GM19240 (cell line): ENCODE measurements around the gene PDE4D.

ENCODE experiments used
- DNase-seq: peaks from one replicate; pipeline ENCODE4 v3.0.0; 2011; ENCODE audit warnings: low spot score; ENCODE audit not compliant: insufficient read length

PDE4D gene

DNA sequence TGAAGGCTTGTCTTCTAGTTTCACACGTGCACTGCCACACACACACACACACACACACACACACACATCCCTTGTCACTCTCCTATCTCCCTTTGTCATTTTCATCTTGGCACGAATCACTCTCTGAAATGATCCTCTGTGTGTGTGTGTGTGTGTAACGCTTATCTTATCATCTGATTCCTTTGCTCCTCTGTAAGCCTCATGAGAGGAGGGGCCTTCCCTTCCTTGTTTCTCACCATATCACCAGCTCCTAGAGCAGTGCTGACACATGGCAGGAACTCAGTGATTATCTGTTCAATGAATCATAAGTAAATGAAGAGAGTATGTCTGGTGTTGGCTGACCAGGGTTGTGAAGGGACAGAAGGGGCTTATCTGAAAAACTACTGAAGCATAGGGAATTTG lies 53.3 kb downstream of the PDE4D start:
- DNase-seq, result no peak

DNA sequence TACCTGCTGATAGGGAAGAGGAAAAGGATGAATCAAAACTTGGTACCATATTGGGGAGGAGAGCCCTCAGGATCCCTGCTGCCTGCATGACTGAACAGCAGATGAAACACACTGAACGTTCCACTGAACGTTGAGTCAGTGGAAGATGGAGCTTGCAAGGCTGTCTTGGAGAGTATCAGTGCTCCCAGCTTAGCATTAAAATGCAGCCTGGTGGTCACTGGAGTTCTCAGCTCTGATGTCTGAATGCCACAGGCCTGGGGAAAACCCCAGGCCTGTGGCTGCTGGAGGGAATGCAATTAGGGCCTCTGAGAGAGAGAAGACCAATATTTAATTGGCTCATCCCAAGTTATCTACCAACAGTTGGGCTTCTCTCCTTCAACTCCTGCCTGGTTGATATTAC lies 54.5 kb downstream of the PDE4D start:
- DNase-seq, result no peak

DNA sequence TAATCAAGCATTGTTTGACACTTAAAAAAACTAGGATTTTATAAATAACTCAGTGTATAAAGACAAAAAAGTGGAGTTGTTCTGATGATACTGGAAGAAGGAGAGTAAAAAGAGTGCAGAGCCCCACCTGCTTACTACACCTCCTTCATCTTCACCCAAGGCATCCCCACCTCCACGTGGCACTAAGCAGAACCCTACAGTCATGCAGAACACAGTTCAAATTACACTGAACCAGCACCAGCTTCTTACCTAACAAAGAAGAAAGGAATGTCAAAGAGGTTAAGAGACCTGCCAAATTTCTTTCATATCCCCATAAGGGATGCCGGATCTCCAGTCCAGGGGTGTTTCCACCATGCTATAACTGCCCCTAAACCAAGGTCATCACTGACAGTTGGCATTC lies 55.5 kb downstream of the PDE4D start:
- no peak for DNase-seq

DNA sequence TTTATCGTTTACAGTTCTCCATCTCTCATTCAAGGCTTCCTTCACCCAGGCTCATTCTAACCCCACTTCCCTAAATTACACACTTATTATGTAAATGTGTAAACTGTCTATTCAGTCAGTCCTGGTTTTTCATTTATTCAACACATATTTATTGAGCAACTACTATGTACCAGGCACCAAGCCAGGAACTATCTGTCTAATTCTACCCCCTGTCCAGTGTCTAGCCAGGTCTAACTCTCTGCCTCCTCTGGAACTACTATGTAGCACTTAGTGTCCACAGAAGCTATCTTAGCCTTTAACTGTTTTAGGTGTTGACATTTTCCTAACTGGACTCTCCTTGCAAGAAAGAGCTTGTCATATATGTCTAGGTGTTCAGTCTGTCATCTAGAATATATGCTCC lies 56.5 kb downstream of the PDE4D start:
- no peak for DNase-seq

DNA sequence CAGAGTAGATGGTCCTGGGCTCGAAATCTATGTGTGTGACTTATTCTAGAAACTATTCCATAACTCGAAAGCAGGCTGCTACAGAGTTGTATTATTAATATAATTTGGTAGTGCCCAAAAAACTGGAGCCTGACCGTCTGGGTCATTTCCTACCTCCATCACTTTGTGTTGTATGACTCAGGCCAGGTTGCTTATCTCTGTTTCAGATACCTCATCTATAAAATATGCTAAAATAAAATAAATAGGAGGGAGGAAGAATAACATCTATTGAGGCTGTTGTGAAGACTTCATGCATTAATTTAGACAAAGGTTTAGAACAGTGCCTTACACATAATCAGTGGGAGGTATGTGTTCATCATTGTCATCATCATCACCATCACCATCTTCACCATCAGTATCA lies 57.7 kb downstream of the PDE4D start:
- DNase-seq, result no peak

DNA sequence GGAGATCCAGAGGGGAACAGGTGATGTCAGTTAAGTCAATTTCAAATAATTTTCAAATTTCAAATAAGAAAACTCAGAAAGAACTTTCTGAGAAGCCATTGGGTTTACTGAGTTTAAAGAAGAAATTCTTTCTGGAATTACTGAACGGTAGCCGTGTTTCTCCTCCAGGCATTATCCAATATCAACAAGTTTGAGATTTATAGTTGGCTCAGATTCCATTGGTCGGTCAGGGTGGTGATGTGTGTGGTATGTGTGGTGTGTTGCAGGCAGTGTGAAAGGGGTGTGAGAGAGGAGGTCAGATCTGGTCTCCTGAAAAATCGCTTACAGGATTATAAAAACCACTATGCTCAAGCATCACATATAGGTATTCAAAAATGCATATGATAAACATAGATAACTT lies 60.1 kb downstream of the PDE4D start:
- DNase-seq, result no peak

DNA sequence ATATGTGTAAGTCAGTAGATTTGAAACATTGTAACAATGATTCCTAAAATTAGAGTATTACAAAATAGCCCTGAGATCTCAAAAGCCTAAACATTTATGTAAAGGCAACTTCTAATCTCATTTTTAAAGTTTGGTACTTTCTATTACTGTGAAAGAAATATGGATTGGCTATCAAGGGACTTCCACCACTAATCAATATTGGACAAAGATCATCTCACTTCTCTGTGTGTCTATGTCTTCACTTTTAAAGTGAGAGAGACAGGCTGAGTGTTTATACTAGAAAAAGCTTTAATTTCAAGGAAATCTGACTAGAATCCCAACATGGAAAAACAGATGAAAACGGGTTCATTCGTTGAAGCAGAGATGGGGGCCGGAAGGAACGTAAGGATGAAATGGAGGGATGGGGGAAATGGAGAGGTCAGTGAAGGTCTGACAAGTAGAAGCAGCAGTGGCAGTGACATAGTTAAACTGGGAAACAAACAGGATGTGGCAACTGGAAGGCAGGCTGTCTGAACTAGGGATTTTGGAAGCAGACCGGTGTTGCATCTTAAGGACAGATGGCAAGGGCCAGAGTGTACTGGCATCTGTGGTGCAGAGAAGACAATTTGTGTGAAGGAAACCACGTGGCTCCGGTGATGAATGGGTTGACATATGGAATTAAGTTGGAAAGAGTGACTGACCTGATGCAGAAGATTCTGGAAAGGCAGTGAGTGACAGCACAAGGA lies 60.8 kb downstream of the PDE4D start:
- DNase-seq, result no peak

DNA sequence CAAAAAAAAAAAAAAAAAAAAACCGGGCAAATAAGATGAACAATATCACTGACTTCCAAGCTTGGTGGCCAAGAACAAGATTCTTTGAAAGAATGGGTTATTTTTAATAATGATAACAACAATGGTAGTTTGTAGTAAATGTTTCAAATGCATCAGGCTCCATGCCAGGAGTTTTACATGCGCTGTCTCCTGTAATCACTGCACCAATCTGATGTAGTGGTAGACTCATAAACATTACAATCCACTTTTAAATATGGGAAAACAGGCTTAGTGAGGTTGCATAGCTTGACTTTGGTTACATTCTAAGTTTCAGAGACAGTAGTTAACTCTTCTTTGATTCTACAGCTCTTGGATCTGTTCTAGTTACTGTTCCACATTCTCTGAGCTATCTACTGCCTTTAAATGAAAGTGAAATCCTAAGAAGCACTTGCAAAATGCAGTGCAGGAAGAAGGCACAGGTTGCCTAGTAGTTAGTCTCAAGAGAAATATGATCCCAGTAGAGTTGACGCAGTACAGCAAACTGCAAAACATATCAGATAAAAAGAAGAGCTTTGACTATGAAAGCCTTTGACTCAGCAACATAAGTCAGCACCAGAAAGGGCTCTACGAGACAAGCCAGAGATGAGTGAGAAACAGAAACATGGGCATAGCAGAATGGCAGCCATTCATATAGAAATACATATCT lies 62.1 kb downstream of the PDE4D start:
- DNase-seq, result no peak

DNA sequence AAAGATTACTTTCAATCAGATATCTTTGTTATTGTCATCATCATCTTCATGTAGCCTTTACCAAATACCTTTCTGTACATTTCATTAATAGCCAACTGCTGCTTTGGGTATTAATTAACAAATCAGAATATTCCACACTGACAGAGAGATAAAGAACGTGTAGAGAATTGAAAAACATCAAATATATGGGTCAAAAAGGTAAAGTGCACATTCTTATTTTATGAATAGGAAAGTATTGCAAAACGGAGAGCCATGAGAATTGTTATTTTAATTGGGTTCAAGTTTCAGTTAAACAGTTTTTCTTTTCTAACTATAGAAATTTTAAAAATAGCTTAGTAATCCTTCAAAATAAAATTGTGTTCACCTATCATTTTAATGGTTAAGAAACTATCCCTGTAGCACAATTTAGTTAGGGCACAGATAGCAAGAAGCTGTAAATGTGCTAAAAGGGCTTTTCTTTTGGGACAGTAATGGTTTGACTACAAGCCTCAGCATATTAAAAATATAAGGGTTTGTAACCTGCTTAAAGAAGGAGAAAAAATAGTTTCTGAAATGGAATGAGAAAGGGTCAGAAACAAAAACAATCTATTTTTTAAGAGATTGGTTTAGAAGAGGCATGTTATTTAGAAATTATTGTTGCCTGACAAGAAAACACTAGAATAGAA lies 62.9 kb downstream of the PDE4D start:
- no peak for DNase-seq

DNA sequence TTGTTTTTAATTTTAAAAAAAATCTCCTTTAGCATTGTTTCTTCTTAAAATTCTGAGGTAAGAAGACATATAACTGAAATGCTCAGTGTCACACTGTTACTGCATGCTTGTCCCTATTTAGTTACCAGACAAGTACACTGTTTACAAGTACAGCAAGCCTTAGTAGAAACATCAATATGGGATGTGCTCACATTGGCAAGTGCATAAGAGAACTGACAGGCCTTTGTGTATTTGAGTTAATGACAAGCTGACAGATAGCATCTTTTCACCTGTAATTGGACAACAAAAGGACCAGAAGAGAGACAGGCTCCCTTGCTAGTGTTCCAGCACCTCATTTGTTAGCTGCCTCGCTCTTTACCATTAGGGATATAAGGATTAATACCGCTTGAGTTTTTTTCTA lies 63.6 kb downstream of the PDE4D start:
- DNase-seq, result no peak

DNA sequence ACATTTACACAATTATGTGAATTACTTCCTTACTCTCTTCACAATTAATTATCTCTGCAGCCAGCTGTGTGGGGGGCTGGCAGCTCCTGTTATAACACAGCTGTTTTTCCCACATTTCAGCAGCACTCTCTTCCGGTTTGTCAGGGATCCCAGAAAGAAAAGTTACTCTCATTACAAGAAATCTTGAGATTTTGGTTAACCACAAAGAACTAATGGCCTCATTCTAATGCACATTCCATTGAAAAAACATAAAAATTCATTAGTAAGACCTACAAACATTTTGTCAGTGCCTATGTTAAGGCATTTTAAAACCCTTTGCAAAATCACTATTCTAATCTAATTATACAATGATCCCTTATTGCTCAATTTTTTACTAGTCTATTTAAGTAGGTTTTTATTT lies 64.1 kb downstream of the PDE4D start:
- DNase-seq, result no peak

DNA sequence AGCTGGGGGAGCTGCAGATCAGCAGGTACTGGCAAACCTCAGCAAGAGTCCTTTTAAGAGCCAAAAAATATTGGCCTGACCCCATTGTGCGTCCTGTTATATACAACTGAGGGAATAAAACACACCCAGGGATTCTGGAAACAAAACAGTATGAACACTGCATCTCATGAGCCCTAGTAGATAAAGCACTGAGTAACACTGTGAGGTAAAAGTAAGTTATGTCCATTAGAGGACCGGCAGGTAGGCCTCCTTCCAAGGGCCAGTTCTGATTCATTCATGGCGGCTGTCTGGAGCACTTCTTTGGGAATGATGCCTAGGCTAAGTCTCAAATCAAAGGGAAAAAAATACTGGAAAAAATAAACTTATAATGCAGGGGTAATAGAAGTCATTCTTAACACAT lies 64.9 kb downstream of the PDE4D start:
- DNase-seq, result no peak

DNA sequence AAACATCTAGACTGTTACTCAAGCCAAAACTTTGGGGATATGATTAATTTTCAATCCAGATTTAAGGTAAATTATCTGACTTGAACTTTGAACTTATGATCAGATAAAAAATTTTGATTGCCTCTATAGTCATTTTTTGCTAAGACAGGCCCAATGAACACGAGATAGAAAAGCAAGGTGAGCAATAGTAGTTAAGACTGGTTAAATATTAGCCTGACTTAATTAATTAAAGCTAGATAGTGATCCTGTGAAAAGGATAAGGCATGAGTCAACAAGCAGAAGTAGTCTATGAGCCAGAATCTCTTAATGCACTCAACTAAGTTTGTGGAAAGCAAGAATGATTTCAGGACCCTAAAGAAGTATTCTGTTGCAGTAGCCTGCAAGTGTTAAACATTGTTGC lies 66.5 kb downstream of the PDE4D start:
- no peak for DNase-seq

DNA sequence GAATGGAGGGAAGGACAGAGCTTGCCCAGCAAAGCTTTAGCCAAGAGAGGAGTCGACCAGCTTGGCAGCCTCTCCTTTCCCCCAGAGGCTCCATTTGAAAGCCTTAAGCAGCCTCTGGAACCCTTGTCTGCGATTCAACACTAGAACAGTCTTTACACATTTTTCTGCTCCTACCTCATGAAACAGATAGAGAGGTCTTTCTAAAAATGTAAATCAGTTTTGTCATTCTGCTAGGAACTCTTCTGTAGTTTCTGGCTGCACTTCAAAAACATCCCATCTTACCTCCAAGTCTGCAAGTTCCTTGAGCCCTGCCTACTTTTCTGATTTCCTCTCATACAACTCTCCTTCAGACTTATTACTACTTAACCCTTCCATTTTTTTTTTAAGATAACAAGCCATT lies 70.1 kb downstream of the PDE4D start:
- DNase-seq, result no peak

DNA sequence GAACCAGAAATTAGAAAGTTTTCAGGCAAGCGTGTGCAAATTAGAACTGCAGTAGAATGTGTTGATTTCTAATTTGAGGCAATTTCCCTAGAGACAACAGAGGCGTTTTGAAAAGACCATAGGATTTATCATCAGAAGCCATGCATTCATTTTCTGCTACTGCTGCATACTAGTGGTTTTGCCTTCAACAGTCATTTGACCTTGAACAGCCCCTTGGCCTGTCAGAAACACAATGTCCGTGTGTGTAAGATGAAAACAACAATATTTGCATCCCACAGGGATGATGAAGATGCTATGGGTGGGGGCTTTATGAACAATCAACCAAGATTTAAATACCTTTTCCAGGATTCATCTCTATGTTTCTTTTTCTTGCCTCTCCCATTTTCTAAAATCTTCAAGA lies 73.7 kb downstream of the PDE4D start:
- DNase-seq, result no peak

DNA sequence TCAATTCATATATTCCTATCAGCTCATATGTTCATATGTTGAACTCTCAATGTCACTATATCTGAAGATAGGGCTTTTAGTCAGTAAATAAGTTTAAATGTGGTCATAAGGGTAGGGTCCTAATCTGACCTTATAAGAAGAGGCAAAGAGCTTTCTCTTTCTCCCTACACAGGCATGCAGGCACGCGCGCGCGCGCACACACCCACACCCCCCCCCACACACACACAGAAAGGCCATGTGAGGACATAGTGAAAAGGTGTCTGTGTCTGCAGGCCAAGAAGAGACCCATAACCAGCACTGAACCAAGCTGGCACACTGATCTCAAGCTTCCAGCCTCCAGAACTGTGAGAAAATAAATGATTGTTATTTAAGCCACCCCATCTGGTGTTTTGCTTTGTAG lies 76.0 kb downstream of the PDE4D start:
- no peak for DNase-seq

DNA sequence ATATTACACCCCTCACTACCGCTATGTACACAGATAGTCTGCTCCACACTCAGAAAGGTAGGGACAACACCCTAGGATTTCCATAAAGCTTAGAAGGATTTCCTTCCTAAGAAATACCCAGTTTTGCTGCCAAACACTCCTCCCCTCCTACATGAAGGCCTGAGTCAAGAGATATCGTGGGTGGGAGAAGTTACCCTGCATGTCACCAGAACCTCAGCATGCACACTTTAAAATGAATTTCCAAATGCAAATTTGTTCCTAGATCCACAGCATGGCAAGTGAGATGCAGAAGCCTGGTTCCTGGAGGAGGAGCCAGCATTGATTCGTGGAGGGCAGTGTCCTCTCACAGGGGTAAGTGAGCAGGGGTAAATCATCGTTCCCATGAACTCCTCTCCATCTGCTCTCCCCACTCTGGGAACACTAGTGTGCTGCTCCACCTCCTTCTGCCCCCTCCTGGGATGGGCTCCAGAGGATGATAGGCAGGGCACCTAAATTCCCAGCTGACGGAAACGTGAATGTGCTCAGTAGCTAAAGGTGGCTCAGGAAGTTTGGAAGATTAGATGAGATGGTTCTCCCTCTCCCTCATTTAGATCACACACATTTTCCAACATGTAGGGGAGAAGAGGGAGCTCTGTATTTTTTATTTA lies 76.7 kb downstream of the PDE4D start:
- no peak for DNase-seq

DNA sequence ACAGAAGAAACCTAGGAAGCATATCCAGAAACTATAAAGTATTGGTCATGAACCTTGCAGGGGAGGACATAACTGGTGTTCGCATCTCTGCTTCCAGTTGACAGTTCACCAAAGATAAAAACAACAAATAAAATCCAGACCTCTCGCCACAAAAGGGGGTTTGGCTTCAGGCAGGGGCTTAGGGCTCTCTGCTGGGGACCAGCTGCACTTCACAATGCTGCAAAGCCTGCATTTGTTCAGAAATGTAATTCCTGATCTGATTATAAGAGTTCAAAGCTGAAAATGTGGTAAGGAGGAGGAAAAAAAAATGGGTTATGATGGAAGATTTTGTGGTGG lies 79.0 kb downstream of the PDE4D start:
- no peak for DNase-seq

DNA sequence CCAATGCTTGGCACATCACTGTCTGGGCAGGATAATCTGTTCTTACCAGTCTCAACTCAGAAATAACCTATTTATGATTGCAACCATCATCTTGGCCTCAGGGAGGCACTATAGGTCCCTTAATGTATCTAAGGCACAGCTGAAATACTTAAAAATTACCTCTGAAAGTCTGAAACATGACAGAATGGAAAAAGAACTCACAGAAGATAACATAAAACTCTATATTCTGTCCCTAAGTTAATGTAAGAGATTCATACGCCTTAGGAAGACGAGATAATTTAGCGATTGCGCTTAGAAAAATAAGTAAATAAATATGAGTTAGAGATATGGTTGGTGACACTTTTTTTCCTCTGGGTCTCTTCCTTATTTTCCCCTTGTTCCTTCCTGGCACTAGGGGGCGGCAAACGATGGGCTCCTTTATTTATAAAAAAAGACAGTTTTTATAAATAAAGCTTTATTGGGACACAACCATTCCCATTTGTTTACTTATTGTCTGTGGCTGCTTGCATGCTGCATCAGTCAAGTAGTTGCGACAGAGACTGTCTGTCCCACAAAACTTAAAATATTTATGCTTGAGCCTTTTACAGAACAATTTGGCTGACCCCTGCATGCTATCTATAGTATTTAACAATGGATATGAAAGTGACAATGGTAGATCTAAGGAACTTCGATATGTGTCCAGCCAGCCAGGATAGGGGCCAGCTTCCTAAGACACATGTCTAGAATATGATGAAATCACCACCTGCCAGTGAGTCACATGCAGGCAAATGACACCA lies 79.6 kb downstream of the PDE4D start:
- no peak for DNase-seq

DNA sequence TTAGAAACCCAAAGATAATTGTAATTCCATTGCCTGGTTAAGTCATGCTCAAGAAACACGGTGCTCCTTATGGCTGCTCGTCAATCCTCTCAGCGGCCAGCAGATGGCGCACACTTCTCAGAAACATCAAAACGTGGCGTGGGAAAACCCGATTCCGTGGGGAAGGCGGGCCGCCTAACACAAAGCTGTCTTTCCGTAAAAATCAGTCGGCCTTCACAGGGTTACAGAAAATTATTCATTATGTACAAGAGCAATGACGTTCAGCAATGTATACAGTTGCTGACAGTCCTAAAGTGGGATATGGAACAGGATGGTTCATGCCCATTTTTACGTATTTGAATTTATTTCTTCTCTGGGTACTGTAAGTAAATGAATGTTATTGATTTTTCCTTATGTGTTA lies 83.5 kb downstream of the PDE4D start:
- peak; percentile 17 for DNase-seq

DNA sequence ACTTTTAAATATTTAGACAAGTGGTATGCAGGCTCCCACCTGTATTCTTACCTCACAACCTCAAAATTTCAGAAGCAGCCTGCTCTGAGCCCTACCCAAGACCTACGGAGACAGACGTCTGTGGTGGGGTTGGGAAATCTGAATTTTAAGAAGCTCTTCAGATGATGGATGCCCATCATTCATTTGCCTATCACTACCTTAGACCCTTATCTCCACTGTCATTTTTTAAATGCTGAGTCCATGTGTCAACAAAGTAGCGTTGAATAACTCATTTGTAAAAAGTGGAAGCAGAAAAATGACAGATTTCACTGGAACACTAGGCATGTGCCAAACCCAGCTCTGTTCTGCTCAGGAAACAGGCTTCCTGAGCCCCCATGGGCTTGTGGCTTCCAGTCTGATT lies 85.7 kb downstream of the PDE4D start:
- no peak for DNase-seq
